CD1c-positive myeloid dendritic cell (primary cell): ENCODE results near the gene ARSG.
"Not testable (repeated sequence)": the region's sequence is repeated elsewhere in the genome, so short reads cannot be mapped to it uniquely, and the experiment has no call there.

Experiments used
- DNase-seq: peaks from one replicate; pipeline ENCODE4 v3.0.0-alpha.2; 2016; ENCODE audit errors: extremely low spot score

The ARSG gene

DNA sequence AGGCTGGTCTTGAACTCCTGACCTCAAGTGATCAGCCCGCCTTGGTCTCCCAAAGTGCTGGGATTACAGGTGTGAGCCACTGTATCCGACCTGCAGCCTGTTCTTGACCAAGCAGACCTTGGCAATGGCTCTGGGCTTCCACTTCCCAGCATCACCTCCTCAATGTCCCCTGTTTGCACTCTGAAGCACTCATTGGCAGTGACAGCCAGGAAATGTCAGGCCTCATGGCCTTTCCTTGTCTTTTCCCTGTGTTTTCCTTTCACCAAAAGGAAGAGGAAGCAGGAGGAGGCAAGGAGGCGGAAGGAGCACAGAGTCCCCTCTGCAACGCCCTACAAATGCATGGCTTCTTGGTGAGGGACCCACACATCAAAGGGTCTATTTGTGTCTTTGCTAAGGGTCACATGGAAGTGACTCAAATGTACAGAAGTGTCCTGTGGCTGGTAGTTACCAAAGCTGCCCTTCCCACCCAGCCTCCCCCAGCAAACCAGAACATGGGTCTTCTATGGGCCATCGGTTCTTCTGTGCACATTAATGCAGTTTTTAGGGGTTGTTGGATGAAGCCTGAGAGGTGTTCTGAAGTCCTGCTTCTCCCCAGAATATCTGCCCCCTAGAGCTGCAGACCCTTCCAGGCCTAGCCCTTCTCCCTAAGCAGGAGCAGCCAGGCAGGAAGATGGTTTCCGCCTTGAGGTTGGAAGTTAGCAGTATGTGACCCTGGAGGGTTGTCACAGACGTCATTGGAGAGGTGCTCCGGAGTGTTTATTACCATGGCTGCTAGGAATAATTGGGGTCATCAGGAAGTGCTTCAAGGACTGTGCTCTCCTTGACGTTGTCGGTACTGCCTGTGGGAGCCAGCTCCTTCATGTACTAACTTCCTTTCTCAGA is 105.2 kb downstream of the ARSG start:
- DNase-seq, result no peak

DNA sequence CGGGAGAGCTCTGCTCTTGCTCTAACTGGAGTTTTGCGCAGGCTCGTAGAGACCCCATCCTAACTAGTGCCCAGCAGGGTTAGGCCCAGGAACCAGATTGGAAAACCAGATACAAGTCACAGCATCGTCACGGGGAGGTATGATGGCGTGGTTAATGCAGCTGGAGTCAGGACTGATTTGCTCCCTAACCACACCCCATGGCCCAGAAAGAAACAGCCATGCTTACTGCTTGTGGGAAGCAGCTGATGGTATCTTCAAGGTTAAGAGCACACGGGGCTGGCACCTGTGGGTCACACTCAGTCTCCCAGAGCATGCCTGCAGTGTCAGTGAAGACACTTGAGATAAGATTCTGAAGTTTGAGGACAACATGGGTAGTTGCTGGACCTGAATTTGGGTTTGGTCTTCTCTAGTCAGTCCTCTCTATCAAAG is 105.8 kb downstream of the ARSG start:
- DNase-seq, result no peak

DNA sequence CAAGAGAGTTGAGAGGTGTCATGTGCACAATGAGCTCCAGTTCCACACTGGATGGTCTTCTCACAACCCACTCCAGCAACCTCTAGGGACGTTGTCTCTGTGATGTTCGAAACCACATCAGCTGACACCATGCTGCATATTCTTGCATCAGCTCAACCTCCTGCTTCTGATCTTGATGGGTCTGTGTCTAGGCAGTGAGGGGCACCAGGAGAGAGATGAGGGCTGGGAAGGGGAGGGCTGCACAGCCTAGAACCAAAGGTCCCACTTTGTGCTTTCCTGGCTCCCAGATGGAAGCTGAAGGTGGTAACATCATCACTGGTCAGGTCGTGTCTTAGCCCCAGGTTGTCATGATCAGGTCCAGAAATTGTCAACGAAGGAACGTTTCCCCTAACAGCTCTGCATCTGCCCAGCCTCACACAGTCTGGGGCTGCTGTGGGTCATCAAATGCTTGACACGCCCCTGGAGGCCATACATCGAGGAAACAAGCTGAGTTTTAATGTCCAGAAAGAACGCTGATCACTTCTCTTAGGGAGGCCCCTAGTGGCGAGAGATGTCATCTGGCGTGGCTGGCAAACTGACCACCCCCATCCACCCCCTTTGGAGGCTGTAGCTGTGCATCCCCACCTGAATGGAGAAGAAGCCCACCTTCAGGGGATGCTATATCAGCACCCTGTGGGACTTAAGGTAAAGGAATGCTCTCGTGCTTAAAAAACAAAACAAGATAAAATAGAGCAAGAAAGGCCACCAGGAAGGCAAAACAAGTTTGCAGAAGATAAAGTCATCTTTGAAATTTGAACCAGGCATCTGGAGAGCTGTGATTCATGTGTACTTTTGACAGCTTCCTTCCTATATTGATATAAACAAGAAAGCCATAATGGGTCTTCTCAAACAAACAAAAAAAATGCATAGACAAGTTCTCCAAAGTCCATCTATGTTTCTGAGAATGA is 107.7 kb downstream of the ARSG start:
- peak; percentile 66 for DNase-seq

DNA sequence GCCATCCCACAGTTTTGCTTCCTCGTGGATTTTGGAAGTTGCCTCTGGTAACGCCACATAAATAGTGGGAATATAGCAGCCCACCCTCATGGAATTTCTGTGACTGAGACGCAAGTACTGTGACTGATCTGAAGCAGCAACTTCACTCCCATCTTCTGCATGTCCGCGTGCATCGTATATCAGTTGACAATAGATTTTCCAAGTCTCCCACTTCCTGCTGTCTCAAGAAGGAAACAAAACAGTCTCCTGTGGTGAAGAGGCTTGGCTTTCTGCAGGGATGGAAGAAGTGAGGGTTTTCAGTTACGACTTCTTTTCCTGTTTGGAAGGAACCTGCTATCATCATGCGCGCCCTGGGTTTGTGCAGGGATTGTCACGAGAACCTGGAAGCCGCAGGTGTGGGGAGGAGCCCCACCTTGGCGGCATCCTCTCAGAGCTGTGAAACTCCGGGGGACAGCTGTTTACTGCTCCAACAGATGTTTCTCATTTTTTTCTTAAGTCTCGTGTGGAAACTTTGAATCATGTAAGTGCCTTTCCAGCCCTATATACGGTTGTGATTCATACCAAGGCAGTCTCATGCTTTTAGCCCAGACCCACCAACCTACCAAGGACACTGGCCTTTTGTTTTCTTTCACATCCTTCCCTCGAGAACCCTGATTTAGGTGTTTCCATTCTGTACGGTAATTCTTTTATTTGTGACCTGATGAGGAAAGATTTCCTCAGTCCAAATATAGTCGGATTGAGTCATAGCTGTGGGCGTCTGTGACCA is 108.5 kb downstream of the ARSG start:
- peak; percentile 92 for DNase-seq

DNA sequence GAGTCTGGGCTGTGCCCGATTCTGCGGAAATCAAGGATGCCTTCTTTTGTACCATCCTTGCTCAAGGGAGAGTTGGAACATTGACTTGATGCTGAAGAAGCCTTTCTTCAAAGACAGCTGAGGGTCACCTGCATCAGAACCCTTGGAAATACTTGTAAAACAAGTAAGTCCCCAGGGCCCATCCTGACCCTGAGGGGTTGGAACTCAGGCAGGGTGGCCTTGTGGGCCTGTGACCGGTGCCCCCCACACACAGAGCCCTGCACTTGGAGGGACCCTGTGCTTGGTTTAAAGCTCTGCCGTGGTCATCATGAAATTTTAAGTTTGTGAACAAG is 109.1 kb downstream of the ARSG start:
- DNase-seq, result no peak

DNA sequence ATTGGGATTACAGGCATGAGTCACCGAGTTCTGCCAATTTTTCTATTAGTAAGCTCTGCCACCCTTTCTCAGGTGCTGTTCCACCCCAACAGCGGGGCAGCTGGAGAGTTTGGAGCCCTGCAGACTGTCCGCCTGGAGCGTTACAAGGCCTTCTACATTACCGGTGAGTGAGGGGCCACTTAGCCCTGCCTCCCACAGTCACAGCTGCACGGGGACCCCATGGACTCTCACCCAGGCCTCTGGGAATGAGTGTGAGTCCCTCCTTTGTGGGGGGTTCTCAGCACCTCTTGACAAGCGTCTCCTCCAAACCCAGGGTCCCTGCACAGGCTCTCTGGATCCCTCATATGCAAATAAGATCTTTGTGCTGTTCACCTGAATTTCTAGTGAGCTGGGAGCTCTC is 110.0 kb downstream of the ARSG start:
- no peak for DNase-seq

DNA sequence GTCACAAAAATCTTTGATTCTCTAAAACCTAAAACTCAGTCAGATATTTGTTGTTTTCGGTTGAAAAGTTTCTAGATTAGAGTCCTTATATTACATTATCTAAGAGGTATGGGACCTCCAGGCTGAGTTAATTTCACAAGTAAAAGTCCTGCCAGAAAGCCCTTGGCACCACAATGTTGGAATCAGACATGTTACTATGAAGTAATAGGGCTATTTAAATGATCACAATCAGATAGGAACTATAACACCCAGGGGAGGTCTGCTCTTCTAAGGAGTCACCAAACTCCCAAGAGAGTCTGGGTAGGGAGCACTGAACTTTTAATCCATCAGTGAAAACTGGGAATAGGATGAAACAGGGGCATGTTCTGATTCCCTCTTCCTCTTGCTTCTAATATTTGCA is 111.8 kb downstream of the ARSG start:
- DNase-seq, result no peak

DNA sequence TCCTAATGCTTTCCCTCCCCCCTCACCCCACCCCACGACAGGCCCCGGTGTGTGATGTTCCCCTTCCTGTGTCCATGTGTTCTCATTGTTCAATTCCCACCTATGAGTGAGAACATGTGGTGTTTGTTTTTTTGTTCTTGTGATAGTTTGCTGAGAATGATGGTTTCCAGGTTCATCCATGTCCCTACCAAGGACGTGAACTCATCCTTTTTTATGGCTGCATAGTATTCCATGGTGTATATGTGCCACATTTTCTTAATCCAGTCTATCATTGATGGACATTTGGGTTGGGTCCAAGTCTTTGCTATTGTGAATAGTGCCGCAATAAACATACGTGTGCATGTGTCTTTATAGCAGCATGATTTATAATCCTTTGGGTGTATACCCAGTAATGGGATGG is 112.5 kb downstream of the ARSG start:
- DNase-seq, result not testable (repeated sequence)

DNA sequence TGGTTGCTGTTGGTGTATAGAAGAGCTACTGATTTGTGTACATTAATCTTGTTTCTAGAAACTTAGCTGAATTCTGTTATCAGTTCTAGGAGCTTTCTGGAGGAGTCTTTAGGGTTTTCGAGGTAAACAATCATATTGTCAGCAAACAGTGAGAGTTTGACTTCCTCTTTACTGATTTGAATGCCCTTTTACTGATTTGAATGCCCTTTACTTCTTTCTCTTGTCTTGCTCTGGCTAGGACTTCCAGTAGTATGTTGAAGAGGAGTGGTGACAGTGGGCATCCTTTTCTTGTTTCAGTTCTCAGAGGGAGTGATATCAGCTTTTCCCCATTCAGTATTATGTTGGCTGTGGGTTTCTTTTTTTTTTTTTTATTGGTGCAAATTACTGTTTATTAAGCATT is 116.4 kb downstream of the ARSG start:
- DNase-seq, result peak; percentile 12

DNA sequence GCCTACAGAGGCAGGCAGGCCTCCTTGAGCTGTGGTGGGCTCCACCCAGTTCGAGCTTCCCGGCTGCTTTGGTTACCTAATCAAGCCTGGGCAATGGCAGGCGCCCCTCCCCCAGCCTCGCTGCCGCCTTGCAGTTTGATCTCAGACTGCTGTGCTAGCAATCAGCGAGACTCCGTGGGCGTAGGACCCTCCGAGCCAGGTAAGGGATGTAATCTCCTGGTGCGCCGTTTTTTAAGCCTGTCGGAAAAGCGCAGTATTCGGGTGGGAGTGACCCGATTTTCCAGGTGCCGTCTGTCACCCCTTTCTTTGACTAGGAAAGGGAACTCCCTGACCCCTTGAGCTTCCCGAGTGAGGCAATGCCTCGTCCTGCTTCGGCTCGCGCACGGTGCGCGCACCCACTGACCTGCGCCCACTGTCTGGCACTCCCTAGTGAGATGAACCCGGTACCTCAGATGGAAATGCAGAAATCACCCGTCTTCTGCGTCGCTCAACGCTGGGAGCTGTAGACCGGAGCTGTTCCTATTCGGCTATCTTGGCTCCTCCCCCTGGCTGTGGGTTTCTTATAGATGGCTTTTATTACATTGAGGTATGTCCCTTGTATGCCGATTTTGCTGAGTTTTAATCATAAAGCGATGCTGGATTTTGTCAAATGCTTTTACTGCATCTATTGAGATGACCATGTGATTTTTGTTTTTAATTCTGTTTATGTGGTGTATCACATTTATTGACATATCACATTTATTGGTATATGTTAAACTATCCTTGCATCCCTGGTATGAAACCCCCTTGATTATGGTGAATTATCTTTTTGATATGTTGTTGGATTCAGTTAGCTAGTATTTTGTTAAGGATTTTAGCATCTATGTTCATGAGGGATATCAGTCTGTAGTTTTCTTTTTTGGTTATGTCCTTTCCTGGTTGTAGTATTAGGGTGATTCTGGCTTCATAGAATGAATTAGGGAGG is 122.6 kb downstream of the ARSG start:
- peak; percentile 56 for DNase-seq

DNA sequence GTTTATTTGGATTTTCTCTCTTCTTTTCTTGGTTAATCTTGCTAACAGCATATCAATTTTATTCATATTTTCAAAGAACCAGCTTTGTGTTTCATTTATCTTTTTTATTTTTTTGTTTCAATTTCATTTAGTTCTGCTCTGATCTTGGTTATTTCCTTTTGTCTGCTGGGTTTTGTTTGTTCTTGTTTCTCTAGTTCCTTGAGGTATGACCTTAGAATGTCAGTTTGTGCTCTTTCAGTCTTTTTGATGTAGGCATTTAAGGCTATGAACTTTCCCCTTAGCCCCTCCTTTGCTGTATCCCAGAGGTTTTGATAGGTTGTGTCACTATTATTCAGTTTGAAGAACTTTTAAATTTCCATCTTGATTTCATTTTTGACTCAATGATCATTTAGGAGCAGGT is 123.6 kb downstream of the ARSG start:
- not testable (repeated sequence) for DNase-seq

DNA sequence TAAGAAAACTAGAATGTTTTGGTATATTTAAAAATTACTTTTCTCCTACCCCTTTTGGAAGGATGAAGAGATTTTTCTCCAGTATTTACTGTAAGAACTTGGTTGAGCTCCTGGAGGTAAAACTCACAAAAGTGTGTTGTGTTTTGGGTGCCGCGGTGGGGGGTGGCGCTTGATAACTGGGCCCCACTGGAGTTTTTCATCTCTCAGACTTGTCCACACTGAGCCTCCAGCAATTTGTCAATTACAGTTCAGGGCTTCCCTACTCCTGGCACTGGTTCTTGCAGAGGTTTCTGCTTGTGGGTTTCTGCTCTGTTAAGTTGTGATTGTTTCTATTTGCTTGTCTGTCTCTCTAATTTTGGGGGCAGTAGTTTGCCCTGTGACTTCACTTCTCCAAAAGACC is 126.0 kb downstream of the ARSG start:
- DNase-seq, result no peak

DNA sequence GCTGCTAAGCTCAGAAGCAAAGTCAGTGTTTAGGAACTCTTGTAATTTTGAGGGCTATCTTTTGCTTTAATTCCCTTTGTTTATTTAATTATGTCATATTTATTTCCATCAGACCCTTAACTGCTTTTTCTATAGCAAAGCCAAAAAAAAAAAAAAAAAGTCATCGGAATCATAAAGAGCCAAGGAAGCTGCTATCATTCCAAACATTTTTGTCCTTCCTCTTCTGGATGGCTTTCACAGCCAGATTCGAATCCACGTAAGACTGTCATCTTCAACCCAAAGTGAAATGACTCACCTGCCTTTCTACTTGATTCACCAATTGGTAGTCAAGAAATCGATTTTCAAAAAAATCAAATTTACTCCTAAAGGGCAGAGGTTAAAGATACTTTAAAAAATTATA is 127.6 kb downstream of the ARSG start:
- DNase-seq, result no peak

DNA sequence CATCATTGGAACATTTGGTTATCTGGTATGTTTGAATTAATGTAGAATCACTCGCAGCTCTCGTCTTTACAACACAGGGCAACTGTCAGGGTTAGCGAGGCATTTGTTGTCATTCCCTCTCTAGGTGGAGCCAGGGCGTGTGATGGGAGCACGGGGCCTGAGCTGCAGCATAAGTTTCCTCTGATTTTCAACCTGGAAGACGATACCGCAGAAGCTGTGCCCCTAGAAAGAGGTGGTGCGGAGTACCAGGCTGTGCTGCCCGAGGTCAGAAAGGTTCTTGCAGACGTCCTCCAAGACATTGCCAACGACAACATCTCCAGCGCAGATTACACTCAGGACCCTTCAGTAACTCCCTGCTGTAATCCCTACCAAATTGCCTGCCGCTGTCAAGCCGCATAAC is 128.8 kb downstream of the ARSG start:
- DNase-seq, result no peak

DNA sequence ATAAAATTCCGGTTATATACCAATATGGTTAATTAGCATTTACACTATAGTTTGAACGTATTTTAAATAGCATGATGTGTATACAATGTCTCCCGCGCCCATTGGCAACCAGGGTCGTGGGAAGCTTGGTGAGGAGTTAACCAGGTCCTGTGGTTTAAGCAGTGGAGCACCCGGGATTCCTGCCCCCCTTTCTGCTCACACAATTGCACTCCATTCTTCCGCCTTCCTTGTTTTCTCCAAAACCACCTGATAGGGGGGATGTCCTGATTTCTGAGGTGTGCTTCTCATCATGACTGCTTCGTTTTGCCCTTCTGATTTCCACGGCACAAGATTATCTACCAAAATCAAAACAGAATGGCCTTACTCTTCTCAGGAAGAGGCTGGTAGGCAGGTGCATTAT is 130.2 kb downstream of the ARSG start:
- DNase-seq, result no peak

DNA sequence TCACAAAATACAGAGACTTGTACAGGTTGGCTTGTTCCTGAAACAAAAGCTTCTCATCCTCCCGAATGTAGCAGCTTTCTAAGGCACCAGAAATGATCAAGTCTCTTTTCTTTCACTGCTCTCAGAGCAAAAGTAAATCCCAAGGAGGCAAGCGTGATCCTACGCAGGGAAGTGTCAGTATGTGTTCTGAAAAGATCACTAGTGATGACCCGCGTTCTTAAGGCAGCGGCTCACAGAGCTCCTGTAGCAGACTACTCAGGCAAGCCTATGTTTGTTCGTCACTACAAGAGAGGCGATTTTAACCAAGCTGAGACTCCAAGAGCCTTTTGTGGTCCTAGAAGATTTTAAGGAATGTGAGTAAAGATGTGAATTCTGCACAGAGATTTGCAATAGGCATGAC is 131.5 kb downstream of the ARSG start:
- DNase-seq, result no peak

DNA sequence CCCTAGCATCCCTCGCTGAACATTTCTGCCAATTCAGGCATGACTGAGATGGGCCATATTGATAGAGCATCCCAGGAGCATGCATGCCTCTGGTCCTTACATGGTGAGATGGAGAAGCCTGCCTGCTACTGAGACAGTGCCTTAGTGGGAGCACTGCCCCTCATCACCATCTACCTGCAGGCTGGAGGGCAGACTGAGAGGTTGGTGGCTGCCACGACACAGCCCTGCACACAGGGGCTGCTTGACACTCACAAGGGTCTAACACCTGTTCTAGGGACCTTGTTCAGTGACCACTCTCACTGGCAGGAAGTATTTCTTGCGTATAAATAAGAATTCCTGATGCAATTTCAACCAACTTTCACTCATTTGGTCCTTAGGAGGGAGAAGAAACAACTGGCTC is 132.0 kb downstream of the ARSG start:
- DNase-seq, result no peak

DNA sequence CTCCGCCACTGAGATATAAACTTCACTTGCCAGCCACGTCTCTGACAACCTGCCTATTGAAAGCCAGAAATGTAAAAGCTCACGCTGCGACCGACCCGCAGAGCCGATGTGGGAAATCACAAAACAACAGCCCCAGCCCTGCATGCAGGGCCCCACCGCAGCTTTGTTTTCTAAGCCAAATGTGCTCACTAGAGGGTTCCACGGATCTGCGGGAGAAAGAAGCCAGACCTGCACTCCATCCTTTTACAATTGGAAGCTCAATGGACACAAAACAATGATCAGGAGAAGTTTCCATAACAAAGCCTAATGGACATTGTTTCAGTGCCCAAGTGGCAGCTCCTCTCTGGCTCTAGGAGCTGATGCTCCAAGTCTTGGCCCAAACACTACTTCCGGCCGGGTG is 132.9 kb downstream of the ARSG start:
- no peak for DNase-seq

DNA sequence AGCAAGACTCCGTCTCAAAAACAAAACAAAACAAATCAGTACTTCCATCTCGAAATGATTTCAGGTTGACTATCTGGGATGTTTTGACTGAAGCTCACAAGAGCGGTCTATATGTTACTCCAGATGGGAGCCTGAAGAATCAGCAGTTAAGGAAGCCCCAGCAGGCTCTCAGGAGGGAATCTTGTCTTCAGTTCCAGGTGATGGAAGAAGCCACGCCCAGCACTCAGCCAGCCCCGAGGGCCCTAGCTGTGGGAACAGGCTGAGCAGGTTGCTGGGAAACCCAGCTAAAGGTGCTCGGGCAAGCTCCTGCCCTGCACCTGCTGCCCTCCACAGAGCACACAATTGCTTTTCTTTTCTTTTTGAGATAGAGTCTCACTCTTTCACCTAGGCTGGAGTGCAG is 133.6 kb downstream of the ARSG start:
- no peak for DNase-seq

DNA sequence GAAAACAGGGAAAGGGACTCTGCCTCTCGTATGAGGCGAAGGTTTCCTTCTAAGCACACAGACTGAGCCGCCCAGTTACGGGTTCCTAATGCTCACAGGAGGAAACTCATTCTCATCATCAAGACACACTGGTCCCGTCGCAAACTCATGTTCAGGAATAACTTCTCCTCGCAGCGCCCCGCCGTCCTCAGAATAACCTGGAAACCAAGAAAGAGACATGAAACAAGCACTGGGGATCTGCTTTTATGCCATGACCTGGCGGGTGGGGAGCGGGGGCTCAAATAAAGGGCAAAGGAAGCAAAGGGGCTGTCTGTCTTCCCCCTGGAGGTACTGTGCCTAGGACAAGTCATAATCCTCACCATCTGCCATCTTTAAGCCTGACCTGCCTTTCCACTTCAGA is 134.7 kb downstream of the ARSG start:
- no peak for DNase-seq

DNA sequence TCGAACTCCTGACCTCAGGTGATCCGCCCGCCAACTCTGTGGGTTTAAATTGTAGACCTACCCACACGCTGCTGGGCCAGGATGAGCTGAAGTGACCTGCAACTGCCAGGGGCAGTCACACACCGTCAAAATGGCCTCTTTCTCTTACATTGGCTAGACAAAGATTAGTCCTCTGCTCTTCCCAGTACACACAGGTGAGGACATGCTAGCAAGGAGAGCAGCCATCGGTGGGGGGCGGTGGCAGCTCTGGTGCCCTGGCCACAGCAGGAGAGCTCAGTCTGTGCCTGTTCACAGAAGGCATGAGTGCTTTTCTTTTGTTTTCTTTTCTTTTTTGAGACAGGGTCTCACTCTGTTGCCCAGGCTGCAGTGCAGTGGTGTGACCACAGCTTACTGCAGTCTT is 136.3 kb downstream of the ARSG start:
- no peak for DNase-seq
